Type B pancreatic cell (in vitro differentiated cells): ENCODE data around the gene RARB. TPM values are rescaled to one million over a fixed set of nuclear protein-coding genes. Genes with fewer than 3 reads are reported as not detected.

Experiments used
- DNase-seq: peaks from one replicate; pipeline ENCODE4 v3.0.0; 2021; ENCODE audit warnings: mixed read lengths; ENCODE audit not compliant: unreplicated experiment; ENCODE audit errors: extremely low spot score
- H3K27ac Mint-ChIP-seq: 2 replicates; pipeline ENCODE4 v1.8.0; 2021; ENCODE audit warnings: mild to moderate bottlenecking, mixed read lengths
- H3K27me3 Mint-ChIP-seq: 2 replicates; pipeline ENCODE4 v1.8.0; 2021; ENCODE audit warnings: mixed read lengths
- H3K36me3 Mint-ChIP-seq: 2 replicates; pipeline ENCODE4 v1.8.0; 2021; ENCODE audit warnings: mixed read lengths
- H3K4me1 Mint-ChIP-seq: one replicate; pipeline ENCODE4 v1.8.0; 2021; ENCODE audit warnings: mixed read lengths; ENCODE audit not compliant: unreplicated experiment
- H3K4me3 Mint-ChIP-seq: 2 replicates; pipeline ENCODE4 v1.8.0; 2021; ENCODE audit warnings: mild to moderate bottlenecking, mixed read lengths
- H3K9me3 Mint-ChIP-seq: 2 replicates; pipeline ENCODE4 v1.8.0; 2021; ENCODE audit warnings: mixed read lengths
- total RNA-seq: library from RNA; stranded (reverse); gene quantifications from 2 replicates; pipeline ENCODE4 v1.2.1, GENCODE V29; 2021; ENCODE audit warnings: low replicate concordance
- TF ChIP-seq, protein P1 (sequence below): fragments of 200-600 bp; sonication (generic); conservative IDR thresholded peaks from 2 replicates; pipeline ENCODE4 v1.5.0; 2021; ENCODE audit warnings: antibody characterized with exemption, mild to moderate bottlenecking

RARB gene
- total RNA-seq, 1 donor from 2014 or later, result 28.2 TPM

DNA sequence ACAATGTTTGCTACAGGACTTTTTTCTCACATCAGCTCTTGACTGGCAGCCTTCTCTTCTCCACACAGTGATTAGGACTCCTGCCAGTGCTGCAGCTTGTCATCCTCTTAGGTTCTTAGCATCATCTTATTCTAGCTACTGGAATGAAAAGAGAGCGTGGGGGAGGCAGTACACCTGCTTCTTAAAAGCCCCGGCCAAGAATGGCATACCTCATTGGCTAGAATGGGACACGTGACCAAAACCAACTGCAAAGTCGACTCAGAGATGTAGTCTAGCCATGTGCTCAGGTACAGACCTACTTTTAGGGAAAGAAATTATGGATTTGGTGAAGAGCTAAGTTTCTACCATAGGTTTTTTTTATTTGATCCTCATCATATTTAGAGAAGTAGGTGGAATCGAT, 44.1 kb downstream of the RARB start:
- DNase-seq, result no peak
- no peaks in the 10 kb centered on the region for H3K36me3 Mint-ChIP-seq
- H3K9me3 Mint-ChIP-seq, result no peaks in the 10 kb centered on the region
- H3K27ac Mint-ChIP-seq, result no peak overlapping the region
- H3K27me3 Mint-ChIP-seq, result no peaks in the 10 kb centered on the region
- H3K4me1 Mint-ChIP-seq, result peaks cover 54% of the 10 kb centered on the region
- TF ChIP-seq, protein P1, sequence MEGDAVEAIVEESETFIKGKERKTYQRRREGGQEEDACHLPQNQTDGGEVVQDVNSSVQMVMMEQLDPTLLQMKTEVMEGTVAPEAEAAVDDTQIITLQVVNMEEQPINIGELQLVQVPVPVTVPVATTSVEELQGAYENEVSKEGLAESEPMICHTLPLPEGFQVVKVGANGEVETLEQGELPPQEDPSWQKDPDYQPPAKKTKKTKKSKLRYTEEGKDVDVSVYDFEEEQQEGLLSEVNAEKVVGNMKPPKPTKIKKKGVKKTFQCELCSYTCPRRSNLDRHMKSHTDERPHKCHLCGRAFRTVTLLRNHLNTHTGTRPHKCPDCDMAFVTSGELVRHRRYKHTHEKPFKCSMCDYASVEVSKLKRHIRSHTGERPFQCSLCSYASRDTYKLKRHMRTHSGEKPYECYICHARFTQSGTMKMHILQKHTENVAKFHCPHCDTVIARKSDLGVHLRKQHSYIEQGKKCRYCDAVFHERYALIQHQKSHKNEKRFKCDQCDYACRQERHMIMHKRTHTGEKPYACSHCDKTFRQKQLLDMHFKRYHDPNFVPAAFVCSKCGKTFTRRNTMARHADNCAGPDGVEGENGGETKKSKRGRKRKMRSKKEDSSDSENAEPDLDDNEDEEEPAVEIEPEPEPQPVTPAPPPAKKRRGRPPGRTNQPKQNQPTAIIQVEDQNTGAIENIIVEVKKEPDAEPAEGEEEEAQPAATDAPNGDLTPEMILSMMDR, result no peak
- no peak overlapping the region for H3K4me3 Mint-ChIP-seq

DNA sequence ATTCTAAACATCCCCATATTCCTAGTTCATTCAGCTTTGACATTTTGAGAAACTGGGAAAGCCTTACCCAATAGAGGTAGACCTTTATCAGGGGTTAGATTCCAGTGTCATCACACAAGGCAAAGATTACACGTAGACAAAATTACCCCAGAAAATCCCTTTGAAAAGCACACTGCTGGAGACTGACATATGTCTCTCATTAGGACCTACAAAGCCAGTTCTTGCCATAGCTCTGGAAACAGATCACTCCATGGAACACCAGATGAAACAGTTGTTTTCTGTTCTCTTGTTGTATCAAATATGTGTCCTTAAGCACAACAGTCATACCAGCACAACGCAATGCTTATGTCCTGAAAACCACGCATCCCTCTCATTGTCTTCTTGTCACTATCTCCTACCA, 44.7 kb downstream of the RARB start:
- no peak for DNase-seq
- H3K27ac Mint-ChIP-seq, result peak overlapping the region; percentile 13
- H3K27me3 Mint-ChIP-seq, result no peaks in the 10 kb centered on the region
- TF ChIP-seq, protein P1, result no peak
- no peaks in the 10 kb centered on the region for H3K36me3 Mint-ChIP-seq
- no peaks in the 10 kb centered on the region for H3K9me3 Mint-ChIP-seq
- peak overlapping the region; percentile 16 for H3K4me3 Mint-ChIP-seq
- H3K4me1 Mint-ChIP-seq, result peaks cover 54% of the 10 kb centered on the region

DNA sequence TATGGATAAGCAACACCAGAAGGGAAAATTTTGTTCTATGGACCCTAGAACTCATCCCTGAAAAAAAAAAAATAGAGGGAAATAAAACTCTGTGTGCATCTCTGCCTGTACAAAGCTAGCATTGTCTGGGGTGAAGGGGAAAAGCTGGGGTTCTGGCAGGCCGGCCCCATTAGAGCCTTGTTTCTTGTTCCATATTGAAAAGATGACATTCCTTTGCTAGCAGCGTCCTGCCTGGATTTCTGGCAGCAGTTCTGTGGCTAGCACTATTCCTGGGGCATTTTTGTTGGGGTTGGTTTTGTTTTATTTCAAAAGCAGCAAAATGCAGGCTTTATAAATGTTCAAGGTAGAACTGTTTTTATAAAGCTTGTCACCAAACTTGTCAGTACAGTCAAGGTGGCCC, 45.2 kb downstream of the RARB start:
- Mint-ChIP-seq H3K4me1 (peaks cover 53% of the 10 kb centered on the region), H3K27ac (peak overlapping the region; percentile 13), H3K36me3 (no peaks in the 10 kb centered on the region), H3K9me3 (no peaks in the 10 kb centered on the region), H3K4me3 (peak overlapping the region; percentile 16), H3K27me3 (no peaks in the 10 kb centered on the region)
- no peak for DNase-seq
- TF ChIP-seq, protein P1, result no peak

DNA sequence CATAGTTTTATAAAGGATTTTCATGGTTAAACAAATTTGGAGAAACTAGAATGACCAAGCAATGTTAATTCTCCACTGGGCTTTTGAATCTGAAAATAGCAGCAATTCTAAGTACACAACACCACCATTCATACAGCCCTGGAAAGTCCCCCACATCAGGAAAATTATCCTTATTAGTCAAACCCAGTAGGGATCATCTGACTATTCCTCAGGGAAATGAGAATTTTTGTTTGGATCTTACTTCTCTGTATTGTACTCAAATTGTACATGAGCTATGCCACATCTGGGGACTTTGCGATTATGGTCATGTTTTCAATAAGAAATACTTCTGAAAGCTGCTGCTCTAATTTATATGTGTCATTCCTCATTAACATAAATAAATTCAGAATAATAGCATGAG, 46.0 kb downstream of the RARB start:
- H3K4me1 Mint-ChIP-seq, result peaks cover 49% of the 10 kb centered on the region
- peak overlapping the region; percentile 13 for H3K27ac Mint-ChIP-seq
- no peaks in the 10 kb centered on the region for H3K9me3 Mint-ChIP-seq

DNA sequence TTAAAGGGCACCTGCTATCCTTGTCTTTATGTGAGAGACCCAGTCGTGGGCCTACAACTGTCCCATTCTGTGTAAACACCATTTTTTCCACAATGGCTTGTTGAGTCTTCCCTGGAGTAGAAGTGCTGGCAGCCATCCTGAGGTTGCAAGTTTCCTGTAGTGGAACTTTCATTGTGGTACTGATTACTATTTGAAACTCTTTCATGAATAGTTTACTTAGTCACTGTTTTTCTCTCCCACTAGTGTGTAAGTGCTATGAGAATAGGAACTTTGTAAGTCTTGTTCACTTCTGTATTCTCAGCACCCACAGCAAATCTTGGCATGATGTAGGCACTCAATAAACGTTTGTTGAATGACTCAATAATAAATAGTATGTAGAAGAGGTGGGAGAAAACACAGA, 48.6 kb downstream of the RARB start:
- no peak for DNase-seq
- peaks cover 5% of the 10 kb centered on the region for H3K36me3 Mint-ChIP-seq
- H3K27me3 Mint-ChIP-seq, result no peaks in the 10 kb centered on the region
- peaks cover 42% of the 10 kb centered on the region for H3K4me1 Mint-ChIP-seq
- H3K4me3 Mint-ChIP-seq, result no peak overlapping the region
- H3K27ac Mint-ChIP-seq, result no peak overlapping the region
- TF ChIP-seq, protein P1, result no peak
- H3K9me3 Mint-ChIP-seq, result no peaks in the 10 kb centered on the region

More for the DNA sequence above, 46.0 kb downstream of the RARB start:
- no peak overlapping the region for H3K4me3 Mint-ChIP-seq
- no peaks in the 10 kb centered on the region for H3K27me3 Mint-ChIP-seq
- H3K36me3 Mint-ChIP-seq, result peaks cover 3% of the 10 kb centered on the region
- DNase-seq, result no peak
- TF ChIP-seq, protein P1, result no peak

DNA sequence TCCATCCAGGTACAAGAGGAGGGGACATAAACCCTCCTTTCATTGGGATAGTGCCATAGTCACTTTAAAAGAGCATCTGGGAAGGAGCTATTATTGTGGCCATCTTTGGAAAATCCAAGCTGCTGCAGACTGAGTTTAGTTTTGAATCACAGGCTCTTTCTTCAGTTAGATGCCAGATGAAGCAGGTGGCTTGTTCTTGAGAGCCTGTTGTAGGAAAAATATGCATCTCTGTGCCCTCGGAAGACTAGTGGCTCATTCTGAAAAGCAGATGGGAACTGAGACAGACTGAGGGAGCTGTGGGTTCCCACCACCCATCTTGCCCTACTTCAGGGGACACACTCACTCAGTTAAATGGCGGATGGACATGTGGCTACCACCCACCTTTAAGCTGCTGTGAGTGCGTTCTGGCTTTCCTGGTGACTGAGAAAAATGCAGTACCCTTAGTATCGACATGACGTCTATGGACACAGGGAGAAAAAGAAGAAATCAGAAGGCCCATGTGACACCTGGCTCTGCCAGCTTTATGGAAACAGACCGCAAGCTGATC, 50.2 kb downstream of the RARB start:
- TF ChIP-seq, protein P1, result no peak
- Mint-ChIP-seq H3K27ac (no peak overlapping the region), H3K36me3 (peaks cover 5% of the 10 kb centered on the region), H3K27me3 (no peaks in the 10 kb centered on the region), H3K9me3 (no peaks in the 10 kb centered on the region), H3K4me3 (no peak overlapping the region), H3K4me1 (peaks cover 28% of the 10 kb centered on the region)
- DNase-seq, result no peak
